Measurements from ENCODE around the gene SRXN1. TPM values are rescaled to one million over a fixed set of nuclear protein-coding genes. Genes with fewer than 3 reads are reported as not detected.

The SRXN1 gene
- total and polyA plus RNA-seq, 5 donors from 2014 or later, result 3.2 to 15.1 (median 12.7) TPM

DNA sequence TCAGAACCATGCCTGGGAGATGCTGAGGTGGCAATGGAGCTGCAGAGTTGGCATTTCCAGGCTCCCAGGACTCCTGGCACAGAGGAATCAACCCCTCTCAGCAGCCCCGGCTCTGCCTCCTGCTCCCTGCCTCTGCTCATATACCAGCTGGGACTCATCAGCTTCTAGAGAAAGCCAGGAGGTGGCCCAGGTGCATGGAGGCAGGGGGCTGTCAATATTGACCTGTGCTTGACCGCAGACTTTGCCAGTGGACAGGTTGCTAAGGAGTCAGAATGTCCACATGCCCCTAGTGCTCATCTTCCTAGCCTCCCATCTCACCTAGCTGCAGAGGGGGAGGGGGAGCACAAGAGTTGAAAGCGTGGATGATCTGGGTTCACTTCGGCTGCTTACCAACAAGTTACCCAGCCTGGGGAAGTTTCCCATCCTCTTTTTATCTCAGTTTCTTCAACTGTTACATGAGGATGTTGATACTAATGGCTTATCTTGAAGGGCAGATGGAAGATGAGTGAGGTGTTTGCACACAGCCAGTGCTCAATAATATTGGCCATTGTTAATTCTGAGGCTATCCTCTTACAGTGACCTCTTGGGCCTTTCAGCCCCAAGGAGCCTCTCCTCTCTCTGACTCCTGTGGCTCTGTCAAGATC, 31.8 kb upstream of the SRXN1 start:
- Mint-ChIP-seq H3K27ac (no peak overlapping the region), H3K9me3 (peaks cover 0 to 5% (median 0%) of the 10 kb centered on the region in 7 donors), H3K4me1 (no peaks in the 10 kb centered on the region), H3K4me3 (no peak overlapping the region), H3K27me3 (peaks cover 14% of the 10 kb centered on the region), H3K36me3 (no peaks in the 10 kb centered on the region)
- no peak for DNase-seq
- H3K4me1 ChIP-seq (ENCODE audit: control insufficient read depth, insufficient read depth, low read length, poor library complexity, severe bottlenecking), result no peaks in the 10 kb centered on the region
- peaks cover 0 to 2% of the 10 kb centered on the region in 2 experiments for H3K9me3 ChIP-seq (ENCODE audit: control insufficient read depth in 2 of 2, low read length in 2 of 2)
- H3K4me3 ChIP-seq (ENCODE audit: low read depth, low read length), result no peak overlapping the region
- H3K27me3 ChIP-seq (ENCODE audit: control insufficient read depth, insufficient read depth, low read length), result no peaks in the 10 kb centered on the region
- no peaks in the 10 kb centered on the region for H3K36me3 ChIP-seq (ENCODE audit: control insufficient read depth, insufficient read depth, low read length)
- no peak for ATAC-seq (ENCODE audit: low read depth in 2 of 2)
- H3K27ac ChIP-seq (ENCODE audit: insufficient read depth, low read length, poor library complexity, severe bottlenecking), result no peak overlapping the region

DNA sequence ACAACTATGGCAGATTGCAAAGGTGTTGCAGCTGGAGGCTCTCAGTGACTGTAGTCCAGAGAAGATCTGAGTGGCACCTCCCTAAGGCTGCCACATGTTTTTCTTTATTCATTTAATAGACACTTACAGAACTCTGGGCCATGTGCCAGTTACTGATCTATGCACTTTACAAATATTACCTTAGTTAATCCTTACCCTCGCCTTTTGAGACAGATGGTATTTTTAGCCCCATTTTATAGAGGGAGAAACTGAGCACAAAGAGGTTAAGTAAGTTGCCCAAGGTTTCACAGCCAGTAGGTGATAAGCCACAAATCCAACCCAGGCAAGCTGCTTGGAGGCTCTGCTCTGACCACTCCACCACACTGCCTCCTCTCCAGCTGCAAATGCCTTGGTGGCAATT, 29.1 kb upstream of the SRXN1 start:
- H3K27ac Mint-ChIP-seq, result no peak overlapping the region
- Histone ChIP-seq H3K4me3 (ENCODE audit: low read depth, low read length) (no peak overlapping the region), H3K9me3 (ENCODE audit: control insufficient read depth in 2 of 2, low read length in 2 of 2) (no peaks in the 10 kb centered on the region), H3K4me1 (ENCODE audit: control insufficient read depth, insufficient read depth, low read length, poor library complexity, severe bottlenecking) (no peaks in the 10 kb centered on the region), H3K36me3 (ENCODE audit: control insufficient read depth, insufficient read depth, low read length) (no peaks in the 10 kb centered on the region), H3K27ac (ENCODE audit: insufficient read depth, low read length, poor library complexity, severe bottlenecking) (no peak overlapping the region), H3K27me3 (ENCODE audit: control insufficient read depth, insufficient read depth, low read length) (peaks cover 2% of the 10 kb centered on the region)
- H3K4me3 Mint-ChIP-seq, result no peak overlapping the region
- H3K36me3 Mint-ChIP-seq, result no peaks in the 10 kb centered on the region
- H3K9me3 Mint-ChIP-seq, result peaks cover 0 to 4% (median 0%) of the 10 kb centered on the region in 7 donors
- no peak for DNase-seq
- peaks cover 23% of the 10 kb centered on the region for H3K27me3 Mint-ChIP-seq
- peaks cover 0 to 2% (median 0%) of the 10 kb centered on the region in 4 donors for H3K4me1 Mint-ChIP-seq
- no peak for ATAC-seq (ENCODE audit: low read depth in 2 of 2)

DNA sequence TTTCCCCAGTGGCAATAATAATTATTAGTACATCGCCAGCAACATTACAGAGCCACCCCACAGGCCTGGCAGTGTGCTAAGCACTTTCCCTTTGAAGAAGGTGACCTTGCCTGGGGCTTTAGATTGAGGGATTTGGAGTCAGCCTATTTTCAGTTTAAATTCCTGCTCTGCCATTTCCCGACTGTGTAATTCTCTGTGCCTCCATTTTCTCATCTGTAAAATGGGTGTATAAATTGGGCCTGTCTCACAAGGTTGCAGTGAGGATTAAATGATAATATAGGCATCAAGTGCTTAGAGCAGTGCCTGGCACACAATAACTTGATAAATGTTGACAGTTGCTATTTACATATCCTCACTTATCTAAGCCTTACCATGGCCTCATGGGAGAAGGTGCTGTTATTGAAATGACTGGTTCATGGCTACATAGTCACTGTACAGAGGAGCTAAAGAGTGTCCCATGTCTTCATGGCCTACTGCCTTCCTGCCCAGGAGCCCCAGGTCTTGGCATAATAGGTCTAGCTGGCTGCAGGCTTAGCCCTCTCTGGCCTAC, 27.7 kb upstream of the SRXN1 start:
- ATAC-seq (ENCODE audit: low read depth in 2 of 2) (no peak), DNase-seq (no peak)
- H3K4me1 ChIP-seq (ENCODE audit: control insufficient read depth, insufficient read depth, low read length, poor library complexity, severe bottlenecking), result peaks cover 5% of the 10 kb centered on the region
- no peaks in the 10 kb centered on the region for H3K36me3 ChIP-seq (ENCODE audit: control insufficient read depth, insufficient read depth, low read length)
- peaks cover 8% of the 10 kb centered on the region for H3K27me3 ChIP-seq (ENCODE audit: control insufficient read depth, insufficient read depth, low read length)
- H3K9me3 Mint-ChIP-seq, result peaks cover 0 to 6% (median 0%) of the 10 kb centered on the region in 7 donors
- H3K4me1 Mint-ChIP-seq, result peaks cover 0 to 7% (median 1%) of the 10 kb centered on the region in 4 donors
- peaks cover 36% of the 10 kb centered on the region for H3K27me3 Mint-ChIP-seq
- no peak overlapping the region for H3K27ac ChIP-seq (ENCODE audit: insufficient read depth, low read length, poor library complexity, severe bottlenecking)
- H3K27ac Mint-ChIP-seq, result no peak overlapping the region
- H3K4me3 ChIP-seq (ENCODE audit: low read depth, low read length), result no peak overlapping the region
- peaks cover 4% of the 10 kb centered on the region for H3K36me3 Mint-ChIP-seq
- no peak overlapping the region for H3K4me3 Mint-ChIP-seq
- no peaks in the 10 kb centered on the region for H3K9me3 ChIP-seq (ENCODE audit: control insufficient read depth in 2 of 2, low read length in 2 of 2)

DNA sequence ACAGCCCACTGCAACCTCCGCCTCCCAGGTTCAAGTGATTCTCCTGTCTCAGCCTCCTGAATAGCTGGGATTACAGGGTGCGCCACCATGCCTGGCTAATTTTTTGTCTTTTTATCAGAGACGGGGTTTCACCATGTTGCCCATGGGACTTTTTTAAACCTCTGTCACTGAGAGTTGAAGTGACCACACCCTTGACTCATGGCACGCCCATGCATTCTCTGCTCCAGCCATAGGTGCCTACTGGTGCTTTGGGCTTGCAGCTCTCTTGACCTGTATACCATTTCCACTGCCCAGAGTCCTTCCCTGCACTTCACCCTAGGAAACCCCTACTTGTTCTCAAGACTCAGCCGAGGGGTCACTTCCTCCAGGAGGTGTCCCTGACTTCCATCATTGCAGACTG, 25.0 kb upstream of the SRXN1 start:
- H3K4me3 ChIP-seq (ENCODE audit: low read depth, low read length), result no peak overlapping the region
- peaks cover 0 to 9% (median 1%) of the 10 kb centered on the region in 4 donors for H3K4me1 Mint-ChIP-seq
- peaks cover 12% of the 10 kb centered on the region for H3K27me3 ChIP-seq (ENCODE audit: control insufficient read depth, insufficient read depth, low read length)

DNA sequence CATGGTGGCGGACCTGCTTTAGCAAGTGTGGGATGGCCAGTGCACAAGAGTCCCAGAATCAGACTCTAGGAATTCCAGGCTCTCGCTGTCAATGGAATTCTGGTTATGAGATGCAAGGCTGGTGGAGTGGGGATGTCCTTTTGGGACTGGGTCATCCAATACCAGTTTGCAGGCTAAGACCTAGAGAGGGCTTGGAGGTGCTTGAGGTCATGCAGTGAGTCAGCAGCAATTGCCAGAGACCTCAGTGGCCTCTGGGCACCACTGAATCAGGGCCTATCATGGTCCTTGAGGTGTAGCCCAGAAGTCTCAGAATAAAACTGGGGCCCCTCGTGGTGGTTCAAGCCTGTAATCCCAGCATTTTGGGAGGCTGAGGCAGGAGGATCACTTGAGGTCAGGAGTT, 24.0 kb upstream of the SRXN1 start:
- H3K4me1 ChIP-seq (ENCODE audit: control insufficient read depth, insufficient read depth, low read length, poor library complexity, severe bottlenecking), result peaks cover 7% of the 10 kb centered on the region
- H3K36me3 ChIP-seq (ENCODE audit: control insufficient read depth, insufficient read depth, low read length), result no peaks in the 10 kb centered on the region
- Mint-ChIP-seq H3K36me3 (peaks cover 4% of the 10 kb centered on the region), H3K4me3 (no peak overlapping the region), H3K27ac (no peak overlapping the region), H3K27me3 (peaks cover 66% of the 10 kb centered on the region), H3K9me3 (peaks cover 0 to 5% (median 0%) of the 10 kb centered on the region in 7 donors), H3K4me1 (peaks cover 0 to 13% (median 1%) of the 10 kb centered on the region in 4 donors)
- H3K27ac ChIP-seq (ENCODE audit: insufficient read depth, low read length, poor library complexity, severe bottlenecking), result no peak overlapping the region
- ATAC-seq (ENCODE audit: low read depth in 2 of 2), result no peak
- DNase-seq, result no peak
- H3K9me3 ChIP-seq (ENCODE audit: control insufficient read depth in 2 of 2, low read length in 2 of 2), result no peaks in the 10 kb centered on the region
- peaks cover 12% of the 10 kb centered on the region for H3K27me3 ChIP-seq (ENCODE audit: control insufficient read depth, insufficient read depth, low read length)
- H3K4me3 ChIP-seq (ENCODE audit: low read depth, low read length), result no peak overlapping the region

More for the DNA sequence above, 25.0 kb upstream of the SRXN1 start:
- Mint-ChIP-seq H3K36me3 (peaks cover 4% of the 10 kb centered on the region), H3K4me3 (no peak overlapping the region), H3K27ac (no peak overlapping the region), H3K9me3 (peaks cover 0 to 7% (median 0%) of the 10 kb centered on the region in 7 donors), H3K27me3 (peaks cover 59% of the 10 kb centered on the region)
- H3K9me3 ChIP-seq (ENCODE audit: control insufficient read depth in 2 of 2, low read length in 2 of 2), result no peaks in the 10 kb centered on the region
- no peaks in the 10 kb centered on the region for H3K36me3 ChIP-seq (ENCODE audit: control insufficient read depth, insufficient read depth, low read length)
- ATAC-seq (ENCODE audit: low read depth in 2 of 2) (no peak), DNase-seq (no peak)
- peaks cover 7% of the 10 kb centered on the region for H3K4me1 ChIP-seq (ENCODE audit: control insufficient read depth, insufficient read depth, low read length, poor library complexity, severe bottlenecking)
- H3K27ac ChIP-seq (ENCODE audit: insufficient read depth, low read length, poor library complexity, severe bottlenecking), result no peak overlapping the region

DNA sequence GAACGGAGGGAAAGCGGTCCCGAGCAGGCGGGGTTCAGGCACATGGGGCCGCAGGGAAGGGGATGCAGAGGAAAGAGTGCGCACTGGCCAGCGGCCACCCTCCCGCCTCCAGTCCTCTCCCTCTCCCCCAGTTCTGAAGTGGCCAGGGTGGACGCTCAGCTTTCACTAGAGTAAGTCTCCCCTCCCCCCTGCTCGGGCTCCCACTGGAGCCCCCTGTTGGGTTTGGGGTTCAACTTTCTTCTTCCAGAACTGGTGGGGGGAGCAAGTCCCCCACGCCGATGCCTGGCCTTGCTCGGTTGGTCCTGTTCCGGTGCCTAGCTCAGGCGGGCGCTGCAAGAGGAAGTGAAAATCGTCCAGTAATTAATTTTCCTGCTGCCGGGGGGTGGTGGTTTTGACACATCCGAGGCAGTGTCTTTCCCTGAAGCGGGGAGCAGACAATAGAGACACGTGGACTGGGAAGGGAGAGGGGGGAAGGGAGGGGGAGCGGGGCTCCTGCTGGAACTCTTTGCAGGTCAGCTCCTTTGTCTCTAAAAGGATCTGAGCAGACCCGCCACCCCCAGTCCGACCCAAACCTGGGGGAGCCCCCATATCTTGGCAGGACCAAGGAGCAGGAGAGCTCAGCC, 23.4 kb upstream of the SRXN1 start:
- Mint-ChIP-seq H3K4me3 (peak overlapping the region in 1 of 4 donors; percentile 60), H3K27ac (no peak overlapping the region), H3K4me1 (peaks cover 0 to 17% (median 1%) of the 10 kb centered on the region in 4 donors), H3K9me3 (peaks cover 0 to 5% (median 0%) of the 10 kb centered on the region in 7 donors), H3K27me3 (peaks cover 71% of the 10 kb centered on the region), H3K36me3 (peaks cover 4% of the 10 kb centered on the region)
- no peaks in the 10 kb centered on the region for H3K9me3 ChIP-seq (ENCODE audit: control insufficient read depth in 2 of 2, low read length in 2 of 2)
- no peak overlapping the region for H3K4me3 ChIP-seq (ENCODE audit: low read depth, low read length)
- no peak overlapping the region for H3K27ac ChIP-seq (ENCODE audit: insufficient read depth, low read length, poor library complexity, severe bottlenecking)
- H3K27me3 ChIP-seq (ENCODE audit: control insufficient read depth, insufficient read depth, low read length), result peaks cover 14% of the 10 kb centered on the region
- ATAC-seq (ENCODE audit: low read depth in 2 of 2) (no peak), DNase-seq (no peak)
- H3K4me1 ChIP-seq (ENCODE audit: control insufficient read depth, insufficient read depth, low read length, poor library complexity, severe bottlenecking), result peaks cover 7% of the 10 kb centered on the region
- no peaks in the 10 kb centered on the region for H3K36me3 ChIP-seq (ENCODE audit: control insufficient read depth, insufficient read depth, low read length)

DNA sequence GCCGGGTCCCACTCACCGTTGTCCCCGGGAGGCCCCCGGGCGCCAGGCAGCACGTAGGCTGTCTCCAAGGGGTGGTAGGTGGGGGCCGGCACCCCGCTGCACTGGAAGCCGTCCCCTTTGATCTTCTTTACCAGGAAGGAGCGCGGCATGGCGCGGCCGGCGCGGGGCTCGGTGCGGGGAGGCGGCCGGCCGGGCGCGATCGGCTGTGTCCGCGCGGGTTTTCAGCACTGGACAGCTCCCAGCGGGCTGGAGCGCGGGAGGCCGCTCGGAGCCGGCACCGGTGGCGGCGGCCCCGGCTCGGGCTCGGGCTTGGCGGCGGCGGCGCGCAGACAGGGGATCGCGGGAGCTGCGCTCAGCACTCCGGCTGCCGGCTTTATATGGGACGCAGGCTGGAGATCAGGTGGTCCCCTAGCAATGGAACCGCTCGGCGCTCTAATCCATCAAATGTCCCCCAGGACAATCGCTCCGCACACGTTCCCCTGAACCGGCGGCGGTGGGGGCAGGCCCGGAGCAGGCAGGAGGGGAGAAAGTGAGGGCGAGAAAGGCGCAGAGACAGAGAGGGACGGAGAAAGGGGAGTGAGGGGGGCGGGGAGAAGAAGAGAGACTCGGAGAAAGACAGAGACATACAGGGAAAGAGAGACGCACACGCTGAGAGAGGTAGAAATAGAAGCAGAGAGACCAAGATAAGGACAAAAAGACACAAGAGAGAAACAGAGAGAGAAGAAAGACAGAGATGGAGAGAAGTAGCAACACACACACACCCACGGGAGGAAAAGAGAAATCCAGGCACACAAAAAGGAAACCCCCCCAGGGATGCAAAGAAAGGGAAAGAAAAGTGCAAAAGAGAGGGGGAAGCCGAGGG, 22.7 kb upstream of the SRXN1 start, which contains the start of gene SCRT2:
TSS of gene SCRT2 (minus strand) at position 350 of the 862 bp plus-strand sequence. CDS start at position 149, 201 bp downstream.
- peaks cover 4% of the 10 kb centered on the region for H3K36me3 Mint-ChIP-seq
- ATAC-seq (ENCODE audit: low read depth in 2 of 2), result peak; percentile 46 to 52
- H3K4me3 ChIP-seq (ENCODE audit: low read depth, low read length), result no peak within 1 kb of the TSS
- no peak within 1 kb of the TSS for H3K27ac ChIP-seq (ENCODE audit: insufficient read depth, low read length, poor library complexity, severe bottlenecking)
- peaks cover 0 to 18% (median 1%) of the 10 kb centered on the region in 4 donors for H3K4me1 Mint-ChIP-seq
- no peaks in the 10 kb centered on the region for H3K36me3 ChIP-seq (ENCODE audit: control insufficient read depth, insufficient read depth, low read length)
- H3K4me3 Mint-ChIP-seq, result peak within 1 kb of the TSS in 1 of 4 donors; percentile 60
- H3K4me1 ChIP-seq (ENCODE audit: control insufficient read depth, insufficient read depth, low read length, poor library complexity, severe bottlenecking), result peaks cover 7% of the 10 kb centered on the region
- H3K9me3 Mint-ChIP-seq, result peaks cover 0 to 5% (median 0%) of the 10 kb centered on the region in 7 donors
- H3K27ac Mint-ChIP-seq, result no peak within 1 kb of the TSS
- no peaks in the 10 kb centered on the region for H3K9me3 ChIP-seq (ENCODE audit: control insufficient read depth in 2 of 2, low read length in 2 of 2)
- peak; percentile 13 to 50 (median 28) for DNase-seq
- peaks cover 14% of the 10 kb centered on the region for H3K27me3 ChIP-seq (ENCODE audit: control insufficient read depth, insufficient read depth, low read length)
- H3K27me3 Mint-ChIP-seq, result peaks cover 71% of the 10 kb centered on the region
